Measurements from ENCODE around the gene RAB27B.
"Not testable (repeated sequence)": the region's sequence is repeated elsewhere in the genome, so short reads cannot be mapped to it uniquely, and the experiment has no call there.

RAB27B gene

GRCh38 chr18:54815086-54815485 lies 13.2 kb upstream of the RAB27B start:
- no peak for DNase-seq (ENCODE audit: low spot score)

GRCh38 chr18:54820785-54821275 lies 7.4 kb upstream of the RAB27B start:
- not testable (repeated sequence) for DNase-seq (ENCODE audit: low spot score)

DNA sequence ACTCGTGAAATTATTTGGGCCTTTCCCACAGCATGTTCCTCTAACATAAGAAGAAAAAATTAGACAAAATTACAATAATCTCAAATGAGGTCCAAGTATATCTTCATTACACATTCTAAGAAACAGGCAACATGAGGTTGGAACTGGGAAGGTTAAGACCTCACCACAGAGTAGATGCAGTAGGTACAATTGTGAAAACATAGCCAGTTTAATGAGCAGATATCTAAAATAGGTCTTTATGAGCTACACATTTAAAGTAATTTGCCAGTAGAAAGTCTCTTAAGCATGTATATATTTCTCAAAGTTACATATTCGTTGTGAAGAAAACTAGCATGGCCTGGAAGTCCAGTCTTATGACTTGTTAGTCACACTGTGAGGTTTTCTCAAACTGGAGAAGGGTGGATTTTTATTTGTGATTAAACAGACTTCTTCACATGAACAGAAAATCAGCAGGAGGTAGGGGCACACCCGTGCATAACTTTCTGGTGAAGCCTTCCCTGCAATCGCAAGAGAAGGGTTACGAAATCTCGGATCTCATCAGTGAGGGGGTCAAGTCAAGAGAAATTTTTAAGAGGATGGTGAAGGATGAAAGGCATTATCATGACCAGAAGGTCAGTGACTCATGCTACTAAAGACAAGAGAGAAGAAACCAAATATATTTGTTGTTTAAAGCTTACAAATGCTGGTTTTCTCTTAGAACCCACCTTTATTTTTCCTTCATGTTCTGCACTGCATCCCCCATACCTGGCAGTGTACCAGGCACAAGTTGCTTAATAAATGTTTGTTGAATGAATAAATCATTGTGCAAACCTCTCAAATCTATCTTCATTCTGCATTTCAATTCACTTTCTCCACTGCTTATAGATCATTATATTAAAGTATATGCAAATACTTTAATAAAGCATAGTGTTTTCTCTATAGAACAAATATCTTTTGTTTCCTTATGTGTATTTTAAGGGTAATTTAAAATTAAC lies 5.1 kb upstream of the RAB27B start:
- DNase-seq (ENCODE audit: low spot score), result peak; percentile 35

GRCh38 chr18:54824761-54825160 lies 3.5 kb upstream of the RAB27B start:
- no peak for DNase-seq (ENCODE audit: low spot score)

- no peak for DNase-seq (ENCODE audit: low spot score)
These were observed 2.5 kb upstream of the RAB27B start for GRCh38 chr18:54825601-54826344.

DNA sequence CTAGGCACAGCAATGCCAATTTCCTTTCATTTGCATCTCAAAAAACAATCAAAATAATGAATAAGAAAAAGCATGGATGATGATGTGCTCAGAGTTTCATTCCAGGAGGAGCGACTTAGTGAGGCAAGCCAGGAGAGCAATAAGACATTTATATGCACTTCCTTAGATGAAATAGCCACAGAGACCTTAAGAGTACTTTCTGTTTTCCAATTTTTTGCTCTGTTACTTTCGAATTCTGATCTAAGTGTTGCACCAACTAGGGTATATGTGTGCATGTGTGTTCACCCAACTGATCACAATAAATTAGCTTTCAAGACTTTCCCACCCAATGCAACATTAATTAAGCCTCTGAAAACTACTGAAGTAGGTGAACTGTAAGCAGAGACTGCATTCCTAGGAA lies 709 bp downstream of the RAB27B start:
- DNase-seq (ENCODE audit: low spot score), result no peak

DNA sequence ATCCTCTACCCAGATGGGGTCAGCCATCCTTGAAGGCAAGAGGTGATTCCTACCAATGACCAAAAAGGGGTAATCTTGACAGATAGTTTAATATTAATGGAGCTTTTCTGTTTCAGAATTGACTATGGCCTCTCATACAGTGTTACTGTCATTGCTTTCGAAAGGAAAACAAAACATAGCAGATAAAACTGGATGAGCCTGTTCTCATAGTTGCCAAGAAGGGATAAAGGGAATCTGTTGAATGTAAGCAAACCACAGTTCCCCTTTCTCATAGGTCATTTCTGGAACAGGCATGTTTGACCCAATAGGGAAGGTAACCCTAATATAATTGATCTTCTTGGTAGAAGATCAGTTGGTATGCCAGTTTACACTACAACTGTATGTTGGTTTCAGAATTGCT lies 1.6 kb downstream of the RAB27B start:
- DNase-seq (ENCODE audit: low spot score), result no peak

GRCh38 chr18:54830260-54830659 lies 2.0 kb downstream of the RAB27B start:
- DNase-seq (ENCODE audit: low spot score), result no peak

- DNase-seq (ENCODE audit: low spot score), result no peak
These were observed 2.6 kb downstream of the RAB27B start for GRCh38 chr18:54830866-54831265.

DNA sequence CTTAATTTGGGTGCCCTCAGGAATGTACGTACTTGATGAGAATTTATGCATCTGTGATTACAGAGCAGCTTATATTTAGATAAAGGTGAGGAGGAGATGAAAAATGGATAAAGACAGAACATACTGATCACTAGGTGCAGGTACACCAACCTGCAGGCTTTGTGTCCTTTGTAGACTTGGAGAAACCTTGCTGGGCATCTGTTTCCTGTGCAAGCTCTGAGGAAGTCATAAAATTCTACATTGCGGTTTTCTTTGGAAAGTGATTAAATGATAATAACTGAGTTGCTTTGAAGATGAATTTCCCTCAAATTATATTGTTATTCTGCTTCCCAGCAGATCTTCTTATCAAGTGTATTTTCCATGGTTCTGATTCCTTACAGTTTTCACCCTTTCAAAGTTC lies 7.7 kb downstream of the RAB27B start:
- no peak for DNase-seq (ENCODE audit: low spot score)

DNA sequence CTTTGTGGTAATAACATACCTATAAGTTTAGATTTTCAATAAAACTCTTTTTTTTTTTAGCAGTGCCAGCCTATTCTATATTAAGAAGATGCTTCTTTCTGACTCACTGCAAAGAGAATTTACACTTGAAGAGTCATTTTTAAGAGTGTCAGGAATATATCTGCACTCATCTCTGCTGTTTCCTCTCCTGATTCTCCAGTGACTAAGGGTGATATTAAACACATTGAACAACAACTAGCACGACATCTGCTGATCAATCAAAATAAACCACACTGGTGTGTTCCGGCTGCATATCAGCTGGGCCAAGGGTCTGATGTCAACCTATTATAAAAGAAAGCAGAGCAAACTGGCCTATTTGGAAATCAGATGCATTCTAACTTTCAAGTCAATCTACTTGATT lies 15.0 kb downstream of the RAB27B start:
- no peak for DNase-seq (ENCODE audit: low spot score)

GRCh38 chr18:54845787-54846186 lies 17.5 kb downstream of the RAB27B start:
- DNase-seq (ENCODE audit: low spot score), result no peak

- DNase-seq (ENCODE audit: low spot score), result no peak
These were observed 19.8 kb downstream of the RAB27B start for GRCh38 chr18:54848121-54848520.

GRCh38 chr18:54849683-54850082 lies 21.4 kb downstream of the RAB27B start:
- no peak for DNase-seq (ENCODE audit: low spot score)

DNA sequence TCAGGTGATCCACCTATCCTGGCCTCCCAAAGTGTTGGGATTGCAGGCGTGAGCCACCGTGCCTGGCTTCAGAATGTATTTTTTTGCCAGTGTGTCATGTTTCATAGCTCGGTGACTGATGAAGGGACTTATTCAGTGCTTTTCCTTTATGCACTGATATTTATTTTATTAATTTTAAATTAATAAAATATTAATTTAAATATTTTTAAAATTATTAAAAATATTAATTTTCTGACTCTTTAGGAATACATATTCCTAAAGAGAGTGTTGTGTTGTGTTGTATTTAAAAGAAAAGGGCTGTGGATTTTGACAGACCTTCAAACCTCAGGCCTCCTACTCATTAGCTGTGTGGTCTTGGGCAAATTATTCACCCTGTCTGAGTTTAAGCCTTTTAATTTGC lies 22.3 kb downstream of the RAB27B start:
- no peak for DNase-seq (ENCODE audit: low spot score)

GRCh38 chr18:54852780-54853675 lies 24.8 kb downstream of the RAB27B start:
- DNase-seq (ENCODE audit: low spot score), result no peak

- DNase-seq (ENCODE audit: low spot score), result not testable (repeated sequence)
These were observed 26.8 kb downstream of the RAB27B start for GRCh38 chr18:54855050-54855449.

GRCh38 chr18:54856105-54856646 lies 27.9 kb downstream of the RAB27B start:
- no peak for DNase-seq (ENCODE audit: low spot score)

DNA sequence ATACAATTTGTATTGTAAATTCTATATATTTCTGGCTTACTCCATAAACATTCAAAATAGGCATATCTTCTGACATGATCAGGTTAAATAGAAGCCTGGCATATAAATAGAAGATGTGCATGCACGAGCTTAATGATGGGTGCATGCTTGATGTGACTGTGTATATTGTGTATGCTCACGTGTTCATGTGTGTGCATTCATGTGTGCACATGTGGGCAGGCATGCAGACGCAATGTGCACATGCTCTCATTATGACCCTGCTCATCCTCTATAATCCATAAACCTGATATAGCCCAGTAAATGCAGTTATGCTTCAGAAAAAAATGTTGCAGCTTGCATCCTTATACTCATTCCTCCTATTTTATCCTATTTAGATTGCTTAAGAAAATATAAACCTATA lies 29.2 kb downstream of the RAB27B start:
- no peak for DNase-seq (ENCODE audit: low spot score)

DNA sequence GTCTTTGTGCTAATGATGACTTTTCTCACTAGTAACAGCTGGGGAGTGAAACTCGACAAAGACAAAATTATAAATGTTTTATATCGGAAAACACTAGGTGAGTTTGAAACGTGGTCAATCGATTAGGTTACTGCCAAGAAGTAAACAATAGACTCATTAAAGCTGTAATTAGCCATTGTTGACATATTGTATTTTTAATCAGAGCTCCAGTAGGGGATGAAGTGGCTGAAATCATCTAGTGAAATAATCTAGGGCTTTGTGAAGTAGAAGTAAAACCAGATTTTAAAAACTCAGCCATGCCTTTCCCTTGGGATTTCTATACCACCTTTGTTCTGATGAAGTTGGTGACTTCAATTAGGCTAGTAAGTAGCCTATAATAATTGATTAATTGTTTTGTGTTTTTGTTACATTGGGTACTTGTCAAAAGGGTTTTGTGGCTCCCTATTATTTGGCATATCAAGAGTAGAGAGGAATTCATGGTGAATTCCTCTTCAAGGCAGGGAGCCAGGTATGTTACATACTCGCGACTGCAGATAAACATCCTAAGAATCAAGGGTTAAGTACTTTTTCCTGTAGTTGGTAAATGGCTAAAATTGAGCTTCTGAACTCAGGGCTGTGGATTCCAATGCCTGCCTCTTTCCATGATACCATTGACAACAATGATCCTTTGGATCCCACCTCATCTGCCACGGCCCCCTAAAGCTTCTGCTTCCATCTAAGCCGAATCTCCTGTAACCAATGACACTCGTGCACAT lies 31.6 kb downstream of the RAB27B start:
- DNase-seq (ENCODE audit: low spot score), result no peak

DNA sequence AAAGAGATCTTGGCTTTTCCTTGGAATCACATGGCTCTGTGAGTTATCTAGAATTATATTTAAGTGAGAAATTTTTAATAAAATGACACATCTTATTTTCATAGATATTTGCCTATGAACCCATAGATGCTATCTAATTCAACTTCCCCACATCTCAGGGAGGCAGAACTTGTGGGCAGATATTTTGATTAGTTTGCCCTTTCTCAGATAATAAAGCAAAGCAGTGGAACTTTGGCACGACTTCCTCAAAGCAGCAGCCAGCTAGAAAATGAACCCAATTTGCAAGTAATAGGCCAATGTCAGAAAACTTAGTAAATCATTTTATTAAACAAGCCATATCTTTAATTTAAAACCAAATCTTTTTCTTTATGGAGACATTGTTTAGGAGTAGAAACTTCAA lies 32.7 kb downstream of the RAB27B start:
- DNase-seq (ENCODE audit: low spot score), result no peak

Data from GM03348 (cell line).